Loucy (cell line): Measurements from ENCODE around the gene PUM1.

ENCODE experiments used
- CTCF ChIP-seq: fragments of 200-600 bp; sonication (generic); conservative IDR thresholded peaks from 2 replicates; pipeline ENCODE4 v1.5.1; 2014; ENCODE audit warnings: mild to moderate bottlenecking, antibody characterized with exemption, low read length
- EZH2phosphoT487 ChIP-seq: fragments of 200-600 bp; IDR thresholded peaks from 2 replicates; pipeline ENCODE4 v1.6.1; 2018; ENCODE audit warnings: antibody characterized with exemption, mild to moderate bottlenecking, moderate library complexity, borderline replicate concordance

GRCh38 chr1:30895382-30895943, 170.1 kb downstream of the PUM1 start:
- TF ChIP-seq CTCF (no peak), EZH2phosphoT487 (no peak)
